Measurements from ENCODE around the gene TMEM218. TPM values are rescaled to one million over a fixed set of nuclear protein-coding genes. Genes with fewer than 3 reads are reported as not detected.
"Not testable (repeated sequence)": the region's sequence is repeated elsewhere in the genome, so short reads cannot be mapped to it uniquely, and the experiment has no call there.

The TMEM218 gene
- polyA plus RNA-seq, 2 donors, result 11.5 to 18.8 TPM

GRCh38 chr11:125064070-125064469 lies 47.4 kb downstream of the TMEM218 start:
- Histone ChIP-seq H3K9me3 (ENCODE audit: control insufficient read depth in 2 of 2, insufficient read depth in 1 of 2, low read depth in 1 of 2, low read length in 1 of 2) (no peaks in the 10 kb centered on the region), H3K27me3 (ENCODE audit: control insufficient read depth in 1 of 2, insufficient read depth in 2 of 2, low read length in 2 of 2) (no peaks in the 10 kb centered on the region), H3K27ac (ENCODE audit: low read depth in 2 of 2, low read length in 1 of 2) (no peak overlapping the region), H3K4me3 (ENCODE audit: low read depth in 1 of 2, low read length in 2 of 2) (peak overlapping the region; percentile 59 to 86), H3K4me1 (ENCODE audit: control insufficient read depth in 2 of 2, insufficient read depth in 2 of 2, low read length in 1 of 2) (peaks cover 4 to 12% of the 10 kb centered on the region in 2 donors), H3K36me3 (ENCODE audit: control insufficient read depth in 2 of 2, insufficient read depth in 2 of 2, low read length in 1 of 2) (no peaks in the 10 kb centered on the region)
- 82 to 86% methylated on average over 7 of the region's 7 CpGs for WGBS, 2 donors

- Histone ChIP-seq H3K9me3 (ENCODE audit: control insufficient read depth in 2 of 2, insufficient read depth in 1 of 2, low read depth in 1 of 2, low read length in 1 of 2) (no peaks in the 10 kb centered on the region), H3K4me3 (ENCODE audit: low read depth in 1 of 2, low read length in 2 of 2) (peak overlapping the region; percentile 59 to 86), H3K27ac (ENCODE audit: low read depth in 2 of 2, low read length in 1 of 2) (peak overlapping the region in 1 of 2 donors; percentile 68), H3K27me3 (ENCODE audit: control insufficient read depth in 1 of 2, insufficient read depth in 2 of 2, low read length in 2 of 2) (no peaks in the 10 kb centered on the region), H3K36me3 (ENCODE audit: control insufficient read depth in 2 of 2, insufficient read depth in 2 of 2, low read length in 1 of 2) (no peaks in the 10 kb centered on the region), H3K4me1 (ENCODE audit: control insufficient read depth in 2 of 2, insufficient read depth in 2 of 2, low read length in 1 of 2) (peaks cover 4 to 12% of the 10 kb centered on the region in 2 donors)
- WGBS, 2 donors, result 9% methylated on average over 31 to 38 of the region's 38 CpGs
Measured at GRCh38 chr11:125063429-125064043, 47.9 kb downstream of the TMEM218 start.

DNA sequence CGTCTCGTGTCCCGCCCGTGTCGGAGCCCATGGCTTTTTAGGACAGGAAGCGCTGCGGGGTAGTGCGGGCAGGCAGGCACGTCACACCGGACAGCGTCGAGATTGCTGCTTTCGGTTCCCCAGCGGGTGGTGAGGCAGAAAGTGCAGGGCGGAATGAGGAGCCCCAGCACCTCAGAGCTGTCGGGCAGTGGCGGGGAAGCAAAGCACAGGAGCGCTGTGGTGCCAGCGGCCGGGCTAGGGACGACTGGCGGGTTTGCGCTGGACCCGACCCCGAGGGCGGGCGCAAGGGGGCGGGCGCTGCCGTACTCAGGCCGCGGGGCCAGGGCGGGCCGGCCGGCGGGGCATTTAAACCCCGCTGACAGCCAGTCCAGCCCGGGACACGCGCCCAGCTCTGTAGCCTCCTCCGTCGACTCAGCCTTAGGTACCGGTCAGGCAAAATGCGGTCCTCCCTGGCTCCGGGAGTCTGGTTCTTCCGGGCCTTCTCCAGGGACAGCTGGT lies 48.4 kb downstream of the TMEM218 start, which contains the start of gene SLC37A2:
TSS of gene SLC37A2 (plus strand) at position 375 of the 498 bp plus-strand sequence. CDS start at position 438, 63 bp downstream.
- 1% methylated on average over 40 to 46 of the region's 46 CpGs for WGBS, 2 donors
- Histone ChIP-seq H3K4me3 (ENCODE audit: low read depth in 1 of 2, low read length in 2 of 2) (peak within 1 kb of the TSS; percentile 59 to 86), H3K36me3 (ENCODE audit: control insufficient read depth in 2 of 2, insufficient read depth in 2 of 2, low read length in 1 of 2) (no peaks in the 10 kb centered on the region), H3K27me3 (ENCODE audit: control insufficient read depth in 1 of 2, insufficient read depth in 2 of 2, low read length in 2 of 2) (peaks cover 0 to 2% of the 10 kb centered on the region in 2 donors), H3K4me1 (ENCODE audit: control insufficient read depth in 2 of 2, insufficient read depth in 2 of 2, low read length in 1 of 2) (peaks cover 4 to 12% of the 10 kb centered on the region in 2 donors), H3K27ac (ENCODE audit: low read depth in 2 of 2, low read length in 1 of 2) (peak within 1 kb of the TSS; percentile 61 to 68), H3K9me3 (ENCODE audit: control insufficient read depth in 2 of 2, insufficient read depth in 1 of 2, low read depth in 1 of 2, low read length in 1 of 2) (no peaks in the 10 kb centered on the region)

DNA sequence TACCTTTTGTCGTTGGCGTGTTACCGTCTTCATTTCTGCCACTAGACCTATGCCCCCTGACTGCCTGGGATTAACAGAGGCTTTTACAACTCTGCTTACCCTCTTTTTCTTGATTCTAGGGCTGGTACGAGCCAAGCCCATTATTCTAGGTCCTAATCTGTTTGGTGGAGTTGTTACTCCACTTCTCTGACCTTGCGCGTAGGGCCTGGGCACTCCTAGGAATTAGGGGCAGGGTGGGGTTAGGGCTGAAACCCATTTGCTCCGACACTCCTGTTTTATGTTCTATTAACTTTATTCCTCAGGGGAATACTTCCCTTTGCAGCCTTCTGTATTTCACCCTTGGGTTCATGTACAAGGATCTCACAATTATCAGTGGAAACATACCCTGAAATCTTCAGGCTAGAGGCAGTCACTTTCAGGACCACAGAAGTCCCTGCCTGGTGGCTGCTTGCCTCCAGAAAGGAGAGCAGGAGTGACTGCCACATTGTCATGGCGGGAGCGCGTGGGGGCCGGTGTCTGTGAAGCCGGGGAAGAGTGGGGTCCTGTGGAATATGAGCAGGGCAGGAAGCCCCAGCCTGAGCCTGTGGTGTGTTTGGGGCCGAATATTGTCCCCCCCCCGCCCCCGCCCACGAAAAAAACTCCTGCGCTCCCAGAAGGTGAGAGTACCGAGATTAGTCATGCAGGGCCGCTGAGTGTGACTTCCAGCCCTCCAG lies 49.1 kb downstream of the TMEM218 start:
- H3K4me3 ChIP-seq (ENCODE audit: low read depth in 1 of 2, low read length in 2 of 2), result peak overlapping the region; percentile 59 to 86
- H3K9me3 ChIP-seq (ENCODE audit: control insufficient read depth in 2 of 2, insufficient read depth in 1 of 2, low read depth in 1 of 2, low read length in 1 of 2), result no peaks in the 10 kb centered on the region
- 42 to 43% methylated on average over 18 to 19 of the region's 19 CpGs for WGBS, 2 donors
- H3K27me3 ChIP-seq (ENCODE audit: control insufficient read depth in 1 of 2, insufficient read depth in 2 of 2, low read length in 2 of 2), result peaks cover 0 to 2% of the 10 kb centered on the region in 2 donors
- peak overlapping the region; percentile 61 to 68 for H3K27ac ChIP-seq (ENCODE audit: low read depth in 2 of 2, low read length in 1 of 2)
- peaks cover 4 to 12% of the 10 kb centered on the region in 2 donors for H3K4me1 ChIP-seq (ENCODE audit: control insufficient read depth in 2 of 2, insufficient read depth in 2 of 2, low read length in 1 of 2)
- no peaks in the 10 kb centered on the region for H3K36me3 ChIP-seq (ENCODE audit: control insufficient read depth in 2 of 2, insufficient read depth in 2 of 2, low read length in 1 of 2)

DNA sequence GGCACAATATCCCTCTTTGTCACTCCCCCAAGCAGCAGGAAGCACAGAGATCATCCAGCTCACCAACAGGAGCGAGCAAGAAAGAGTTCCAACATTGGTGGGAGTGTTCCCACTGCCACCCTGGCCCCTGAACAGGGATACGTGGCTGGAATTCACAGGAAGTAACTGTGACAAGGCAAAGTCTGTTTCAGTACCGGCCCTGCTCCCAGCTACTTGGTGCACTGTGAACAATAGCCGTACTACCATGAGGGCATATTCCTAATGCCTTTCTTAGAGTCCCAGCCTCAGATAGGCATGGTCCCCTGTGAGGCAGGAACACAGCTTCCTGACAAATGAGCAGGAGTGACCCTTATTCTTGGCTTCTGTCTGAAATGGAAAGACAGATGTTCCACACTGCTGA lies 50.1 kb downstream of the TMEM218 start:
- WGBS, 2 donors, result 77 to 80% methylated on average over 4 of the region's 4 CpGs
- peaks cover 0 to 2% of the 10 kb centered on the region in 2 donors for H3K27me3 ChIP-seq (ENCODE audit: control insufficient read depth in 1 of 2, insufficient read depth in 2 of 2, low read length in 2 of 2)
- H3K9me3 ChIP-seq (ENCODE audit: control insufficient read depth in 2 of 2, insufficient read depth in 1 of 2, low read depth in 1 of 2, low read length in 1 of 2), result no peaks in the 10 kb centered on the region
- H3K27ac ChIP-seq (ENCODE audit: low read depth in 2 of 2, low read length in 1 of 2), result no peak overlapping the region
- peaks cover 4 to 12% of the 10 kb centered on the region in 2 donors for H3K4me1 ChIP-seq (ENCODE audit: control insufficient read depth in 2 of 2, insufficient read depth in 2 of 2, low read length in 1 of 2)
- no peak overlapping the region for H3K4me3 ChIP-seq (ENCODE audit: low read depth in 1 of 2, low read length in 2 of 2)
- H3K36me3 ChIP-seq (ENCODE audit: control insufficient read depth in 2 of 2, insufficient read depth in 2 of 2, low read length in 1 of 2), result no peaks in the 10 kb centered on the region

DNA sequence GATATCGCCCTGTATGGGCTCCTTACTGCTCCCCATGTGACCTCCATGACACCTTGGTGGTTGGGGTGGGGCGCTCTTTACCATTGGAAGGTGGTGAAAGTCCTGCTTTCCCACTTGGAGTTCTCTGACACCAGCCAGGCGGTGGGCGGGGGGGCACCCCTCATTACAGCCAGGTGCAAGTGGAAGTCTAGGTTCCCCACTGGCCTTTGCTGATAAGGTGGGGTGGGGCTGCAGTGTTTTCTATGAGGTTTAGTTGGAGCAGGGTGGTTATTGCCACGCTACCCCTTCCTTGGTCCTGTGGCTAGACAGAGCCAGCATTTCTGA lies 53.8 kb downstream of the TMEM218 start:
- Histone ChIP-seq H3K27ac (ENCODE audit: low read depth in 2 of 2, low read length in 1 of 2) (no peak overlapping the region), H3K36me3 (ENCODE audit: control insufficient read depth in 2 of 2, insufficient read depth in 2 of 2, low read length in 1 of 2) (no peaks in the 10 kb centered on the region)
- 88 to 97% methylated on average over 5 of the region's 5 CpGs for WGBS, 2 donors

DNA sequence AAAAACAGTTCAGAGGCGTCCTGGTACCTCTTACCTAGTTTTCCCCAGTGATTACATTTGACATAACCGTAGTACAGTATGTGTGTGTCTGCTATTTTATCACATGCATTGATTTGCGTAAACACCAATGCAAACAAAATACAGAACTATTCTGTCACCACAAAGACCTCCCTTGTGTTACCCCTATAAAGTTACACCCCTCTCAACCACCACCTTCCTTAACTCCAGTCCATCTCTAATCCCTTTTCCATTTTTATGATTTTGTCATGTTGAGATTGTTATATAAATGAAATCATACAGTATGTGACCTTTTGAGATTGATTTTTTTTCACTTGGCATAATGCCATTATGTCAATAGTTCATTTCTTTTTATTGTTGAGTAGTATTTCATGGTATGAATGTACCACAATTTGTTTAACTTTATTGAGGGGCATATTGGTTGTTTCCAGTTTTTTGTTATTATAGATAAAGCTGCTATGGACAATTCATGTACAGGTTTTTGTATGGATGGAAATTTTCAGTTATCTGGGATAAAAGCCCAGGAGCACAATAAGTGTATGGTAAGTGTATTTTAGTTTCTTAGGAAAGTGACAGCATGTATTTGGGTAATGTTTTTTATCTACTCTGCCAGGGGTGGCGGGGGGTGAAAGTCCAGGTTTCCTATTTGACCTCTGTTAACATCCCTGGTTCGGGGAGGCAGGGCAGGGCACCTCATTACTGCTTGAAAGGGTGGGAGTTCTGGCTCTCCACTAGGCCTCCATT lies 54.3 kb downstream of the TMEM218 start:
- Histone ChIP-seq H3K27ac (ENCODE audit: low read depth in 2 of 2, low read length in 1 of 2) (no peak overlapping the region), H3K4me3 (ENCODE audit: low read depth in 1 of 2, low read length in 2 of 2) (no peak overlapping the region), H3K4me1 (ENCODE audit: control insufficient read depth in 2 of 2, insufficient read depth in 2 of 2, low read length in 1 of 2) (no peaks in the 10 kb centered on the region), H3K36me3 (ENCODE audit: control insufficient read depth in 2 of 2, insufficient read depth in 2 of 2, low read length in 1 of 2) (no peaks in the 10 kb centered on the region), H3K27me3 (ENCODE audit: control insufficient read depth in 1 of 2, insufficient read depth in 2 of 2, low read length in 2 of 2) (peaks cover 0 to 2% of the 10 kb centered on the region in 2 donors), H3K9me3 (ENCODE audit: control insufficient read depth in 2 of 2, insufficient read depth in 1 of 2, low read depth in 1 of 2, low read length in 1 of 2) (no peaks in the 10 kb centered on the region)
- 78 to 81% methylated on average over 5 of the region's 5 CpGs for WGBS, 2 donors

More for the DNA sequence above, 53.8 kb downstream of the TMEM218 start:
- H3K9me3 ChIP-seq (ENCODE audit: control insufficient read depth in 2 of 2, insufficient read depth in 1 of 2, low read depth in 1 of 2, low read length in 1 of 2), result no peaks in the 10 kb centered on the region
- peaks cover 0 to 2% of the 10 kb centered on the region in 2 donors for H3K27me3 ChIP-seq (ENCODE audit: control insufficient read depth in 1 of 2, insufficient read depth in 2 of 2, low read length in 2 of 2)
- H3K4me3 ChIP-seq (ENCODE audit: low read depth in 1 of 2, low read length in 2 of 2), result no peak overlapping the region
- peaks cover 0 to 2% of the 10 kb centered on the region in 2 donors for H3K4me1 ChIP-seq (ENCODE audit: control insufficient read depth in 2 of 2, insufficient read depth in 2 of 2, low read length in 1 of 2)

- not testable (repeated sequence) for H3K4me1 ChIP-seq (ENCODE audit: control insufficient read depth in 2 of 2, insufficient read depth in 2 of 2, low read length in 1 of 2); H3K27ac ChIP-seq (ENCODE audit: low read depth in 2 of 2, low read length in 1 of 2); H3K27me3 ChIP-seq (ENCODE audit: control insufficient read depth in 1 of 2, insufficient read depth in 2 of 2, low read length in 2 of 2); H3K36me3 ChIP-seq (ENCODE audit: control insufficient read depth in 2 of 2, insufficient read depth in 2 of 2, low read length in 1 of 2); H3K4me3 ChIP-seq (ENCODE audit: low read depth in 1 of 2, low read length in 2 of 2); H3K9me3 ChIP-seq (ENCODE audit: control insufficient read depth in 2 of 2, insufficient read depth in 1 of 2, low read depth in 1 of 2, low read length in 1 of 2)
- WGBS, 2 donors, result 96 to 97% methylated on average over 2 of the region's 2 CpGs
Measured at GRCh38 chr11:125056111-125056510, 55.3 kb downstream of the TMEM218 start.

DNA sequence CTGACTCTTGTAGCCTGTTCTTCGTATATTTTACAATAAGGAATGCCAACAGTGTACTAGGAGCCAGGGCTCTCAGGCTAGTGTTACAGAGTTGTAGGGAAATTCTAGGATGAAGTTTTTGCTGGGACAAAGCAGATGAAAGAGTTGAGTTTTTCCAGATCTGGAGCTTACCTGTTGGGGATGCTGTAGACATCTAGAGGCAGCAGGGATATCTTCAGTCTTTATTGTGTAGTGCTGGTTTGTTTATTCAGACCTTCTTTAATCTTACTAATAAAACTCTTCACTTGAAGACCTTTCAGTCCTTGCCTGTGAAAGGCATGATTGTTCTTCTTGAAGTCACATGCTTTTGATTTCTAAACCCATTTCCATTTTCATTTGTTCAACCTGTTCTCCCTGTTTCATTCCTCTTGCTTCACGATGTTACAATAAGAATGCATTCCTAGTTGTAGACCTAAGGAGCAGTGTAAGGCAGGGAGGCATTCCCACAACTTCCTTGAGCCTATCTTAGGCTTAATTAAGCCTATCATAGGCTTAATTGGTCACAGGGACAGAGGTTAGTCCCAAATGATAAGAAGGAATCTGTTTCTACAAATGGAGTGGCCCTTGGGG lies 56.2 kb downstream of the TMEM218 start:
- Histone ChIP-seq H3K27me3 (ENCODE audit: control insufficient read depth in 1 of 2, insufficient read depth in 2 of 2, low read length in 2 of 2) (peaks cover 0 to 2% of the 10 kb centered on the region in 2 donors), H3K9me3 (ENCODE audit: control insufficient read depth in 2 of 2, insufficient read depth in 1 of 2, low read depth in 1 of 2, low read length in 1 of 2) (no peaks in the 10 kb centered on the region), H3K36me3 (ENCODE audit: control insufficient read depth in 2 of 2, insufficient read depth in 2 of 2, low read length in 1 of 2) (no peaks in the 10 kb centered on the region), H3K4me1 (ENCODE audit: control insufficient read depth in 2 of 2, insufficient read depth in 2 of 2, low read length in 1 of 2) (no peaks in the 10 kb centered on the region), H3K4me3 (ENCODE audit: low read depth in 1 of 2, low read length in 2 of 2) (no peak overlapping the region), H3K27ac (ENCODE audit: low read depth in 2 of 2, low read length in 1 of 2) (peak overlapping the region in 1 of 2 donors; percentile 30)
- 58 to 67% methylated on average over 2 of the region's 2 CpGs for WGBS, 2 donors
